Smooth muscle cell (in vitro differentiated cells): ENCODE results near the gene CYREN. TPM values are rescaled to one million over a fixed set of nuclear protein-coding genes. Genes with fewer than 3 reads are reported as not detected.

ENCODE experiments used
- DNase-seq: peaks from one replicate; lab custom pipeline; 2025; ENCODE audit not compliant: unreplicated experiment; lab: John Stamatoyannopoulos, UW
- H2AFZ ChIP-seq: fragments of 200-600 bp; sonication (generic); 2 replicates; pipeline ENCODE4 v1.6.0; 2016; ENCODE audit warnings: antibody characterized with exemption, low read depth, mild to moderate bottlenecking
- H3F3A ChIP-seq: fragments of 200-600 bp; sonication (generic); 2 replicates; pipeline ENCODE4 v1.6.0; 2017; ENCODE audit warnings: antibody characterized with exemption, low read depth
- H3K27ac ChIP-seq: fragments of 200-600 bp; sonication (generic); 2 replicates; pipeline ENCODE4 v1.5.1; 2016; ENCODE audit warnings: low read depth, mild to moderate bottlenecking
- H3K27me3 ChIP-seq: fragments of 200-600 bp; sonication (generic); 2 replicates; pipeline ENCODE4 v1.6.1; 2016; ENCODE audit warnings: low read depth, mild to moderate bottlenecking
- H3K36me3 ChIP-seq: fragments of 200-600 bp; sonication (generic); 2 replicates; pipeline ENCODE4 v1.5.1; 2016; ENCODE audit warnings: low read depth
- H3K4me1 ChIP-seq: fragments of 200-600 bp; sonication (generic); 2 replicates; pipeline ENCODE4 v1.5.1; 2016; ENCODE audit warnings: low read depth
- H3K4me2 ChIP-seq: fragments of 200-600 bp; sonication (generic); 2 replicates; pipeline ENCODE4 v1.6.0; 2016; ENCODE audit warnings: mild to moderate bottlenecking
- H3K4me3 ChIP-seq: fragments of 200-600 bp; sonication (generic); 2 replicates; pipeline ENCODE4 v1.5.1; 2016; ENCODE audit warnings: mild to moderate bottlenecking
- H3K79me2 ChIP-seq: fragments of 200-600 bp; sonication (generic); 2 replicates; pipeline ENCODE4 v1.6.0; 2016; ENCODE audit warnings: low read depth, mild to moderate bottlenecking
- H3K9ac ChIP-seq: fragments of 200-600 bp; sonication (generic); 2 replicates; pipeline ENCODE4 v1.6.0; 2016; ENCODE audit warnings: low read depth
- H3K9me3 ChIP-seq: fragments of 200-600 bp; sonication (generic); replicated peaks from 2 replicates; pipeline ENCODE4 v1.5.1; 2016; ENCODE audit warnings: low read depth
- H4K20me1 ChIP-seq: fragments of 200-600 bp; sonication (generic); 2 replicates; pipeline ENCODE4 v1.6.0; 2016; ENCODE audit warnings: low read depth
- CTCF ChIP-seq: fragments of 200-600 bp; sonication (generic); IDR thresholded peaks from 2 replicates; pipeline ENCODE4 v1.5.1; 2017; ENCODE audit warnings: borderline replicate concordance, mild to moderate bottlenecking, antibody characterized with exemption; ENCODE audit not compliant: insufficient read depth, poor library complexity, severe bottlenecking
- WGBS: methylation state at CpG from one replicate; pipeline ENCODE4 v1.1.7; 2016; ENCODE audit warnings: low lambda C conversion rate; 5-methylcytosine and 5-hydroxymethylcytosine counted together
- polyA plus RNA-seq: library from polyadenylated mRNA; unstranded; fragments of >200 nt; fragmentation: Nextera tagmentation; extraction: Ambion mirVana; gene quantifications from 2 replicates; pipeline ENCODE4 v1.2.1, GENCODE V29; 2016
- total RNA-seq: library from RNA; depleted of rRNA; stranded (reverse); fragments of >200 nt; gene quantifications from 2 replicates; pipeline ENCODE4 v1.2.3, GENCODE V29; 2014

The CYREN gene
- total and polyA plus RNA-seq, 2 experiments from 2014 or later, result 33.4 to 38.2 TPM

DNA sequence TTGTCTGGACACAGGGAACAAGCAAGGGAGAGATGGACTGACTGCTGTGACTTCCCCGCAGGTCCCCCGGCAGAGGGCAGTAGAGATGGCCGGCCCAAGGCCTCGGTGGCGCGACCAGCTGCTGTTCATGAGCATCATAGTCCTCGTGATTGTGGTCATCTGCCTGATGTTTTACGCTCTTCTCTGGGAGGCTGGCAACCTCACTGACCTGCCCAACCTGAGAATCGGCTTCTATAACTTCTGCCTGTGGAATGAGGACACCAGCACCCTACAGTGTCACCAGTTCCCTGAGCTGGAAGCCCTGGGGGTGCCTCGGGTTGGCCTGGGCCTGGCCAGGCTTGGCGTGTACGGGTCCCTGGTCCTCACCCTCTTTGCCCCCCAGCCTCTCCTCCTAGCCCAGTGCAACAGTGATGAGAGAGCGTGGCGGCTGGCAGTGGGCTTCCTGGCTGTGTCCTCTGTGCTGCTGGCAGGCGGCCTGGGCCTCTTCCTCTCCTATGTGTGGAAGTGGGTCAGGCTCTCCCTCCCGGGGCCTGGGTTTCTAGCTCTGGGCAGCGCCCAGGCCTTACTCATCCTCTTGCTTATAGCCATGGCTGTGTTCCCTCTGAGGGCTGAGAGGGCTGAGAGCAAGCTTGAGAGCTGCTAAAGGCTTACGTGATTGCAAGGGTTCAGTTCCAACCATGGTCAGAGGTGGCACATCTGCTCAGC, 6.0 kb downstream of the CYREN start:
- 97% methylated on average over 18 of the region's 18 CpGs for WGBS
- TF ChIP-seq CTCF, result no peak

GRCh38 chr7:135162382-135163001, 8.0 kb downstream of the CYREN start:
- 88% methylated on average over 2 of the region's 2 CpGs for WGBS
- no peak overlapping the region for H3K9ac ChIP-seq
- H3K4me3 ChIP-seq, result no peak overlapping the region
- H3K4me1 ChIP-seq, result peaks cover 13% of the 10 kb centered on the region
- no peaks in the 10 kb centered on the region for H3K27me3 ChIP-seq
- H3F3A ChIP-seq, result peaks cover 12% of the 10 kb centered on the region
- no peak for DNase-seq
- TF ChIP-seq CTCF, result no peak
- H3K27ac ChIP-seq, result no peak overlapping the region
- no peaks in the 10 kb centered on the region for H3K36me3 ChIP-seq
- H4K20me1 ChIP-seq, result peaks cover 2% of the 10 kb centered on the region
- H3K9me3 ChIP-seq, result no peaks in the 10 kb centered on the region
- no peak overlapping the region for H3K4me2 ChIP-seq
- no peaks in the 10 kb centered on the region for H3K79me2 ChIP-seq
- no peak overlapping the region for H2AFZ ChIP-seq

More for the DNA sequence above, 6.0 kb downstream of the CYREN start:
- H3K27me3 ChIP-seq, result no peaks in the 10 kb centered on the region
- H4K20me1 ChIP-seq, result peaks cover 6% of the 10 kb centered on the region
- no peaks in the 10 kb centered on the region for H3K9me3 ChIP-seq
- H3K9ac ChIP-seq, result no peak overlapping the region
- no peaks in the 10 kb centered on the region for H3K36me3 ChIP-seq
- H3K79me2 ChIP-seq, result peaks cover 13% of the 10 kb centered on the region
- H3K27ac ChIP-seq, result no peak overlapping the region
- H3K4me1 ChIP-seq, result peaks cover 17% of the 10 kb centered on the region
- peaks cover 12% of the 10 kb centered on the region for H3F3A ChIP-seq
- H3K4me2 ChIP-seq, result no peak overlapping the region
- no peak overlapping the region for H3K4me3 ChIP-seq
- no peak overlapping the region for H2AFZ ChIP-seq
- DNase-seq, result no peak

- peaks cover 13% of the 10 kb centered on the region for H3K4me1 ChIP-seq
- no peak for TF ChIP-seq CTCF
Measured at GRCh38 chr7:135161669-135162068, 8.8 kb downstream of the CYREN start.

More at GRCh38 chr7:135161669-135162068, 8.8 kb downstream of the CYREN start:
- no peak overlapping the region for H3K4me2 ChIP-seq
- no peaks in the 10 kb centered on the region for H4K20me1 ChIP-seq
- H3K79me2 ChIP-seq, result no peaks in the 10 kb centered on the region
- H3F3A ChIP-seq, result peaks cover 12% of the 10 kb centered on the region
- H3K27ac ChIP-seq, result peak overlapping the region; percentile 61
- H2AFZ ChIP-seq, result no peak overlapping the region
- WGBS, result 94% methylated on average over 6 of the region's 6 CpGs
- no peak overlapping the region for H3K4me3 ChIP-seq
- no peaks in the 10 kb centered on the region for H3K27me3 ChIP-seq
- no peaks in the 10 kb centered on the region for H3K36me3 ChIP-seq
- no peak for DNase-seq
- H3K9ac ChIP-seq, result no peak overlapping the region
- no peaks in the 10 kb centered on the region for H3K9me3 ChIP-seq
